ENCODE data around the gene NTHL1.

GRCh38 chr16:2028146-2028545 lies 19.5 kb downstream of the NTHL1 start:
- TF ChIP-seq CTCF (conservative IDR thresholded peaks at IDR 0.05; ENCODE audit: low read depth, low read length) (no peak), EZH2 (IDR thresholded peaks at IDR 0.05; ENCODE audit: borderline replicate concordance, low read depth, low read length, poor library complexity, severe bottlenecking) (no peak)
